K562 (cell line): ENCODE measurements around the gene CDKL5. TPM values are rescaled to one million over a fixed set of nuclear protein-coding genes. Genes with fewer than 3 reads are reported as not detected.

ENCODE experiments used
- ATAC-seq: fragments of 200-7000 bp; cut with Tn5 transposase; 3 replicates; pipeline ENCODE4 v1.9.1; 2020; ENCODE audit warnings: moderate library complexity
- BruUV-seq: library from RNA; stranded (reverse); fragments of 400-500 nt; replicated peaks from 2 replicates; lab custom pipeline; 2021; lab: Mats Ljungman, UMichigan
- CTCF ChIA-PET: fragments of 300-600 bp; formaldehyde crosslinking; extraction: SDS; loops from one replicate; lab custom pipeline; 2021; ENCODE audit warnings: low intra/inter-chr PET ratio; lab: Yijun Ruan, JAX
- POLR2A ChIA-PET: fragments of 300-600, 350-650 bp; sonication (Branson Sonifier 250); formaldehyde crosslinking; extraction: SDS; loops from one replicate; lab custom pipeline; 2021; ENCODE audit warnings: antibody characterized with exemption, inconsistent platforms; lab: Yijun Ruan, JAX
- DNase-seq, 4 experiments: peaks; one replicate each; pipeline versions ENCODE4 v3.0.0 to v3.0.0-alpha.2; 2011 to 2018; ENCODE audit warnings: low spot score in 3 of 4, mixed read lengths in 3 of 4; ENCODE audit errors: extremely low read depth in 1 of 4
- FAIRE-seq: peaks from 2 replicates; lab custom pipeline; 2011; peaks lifted over from hg19 to GRCh38; lab: Jason Lieb, UNC
- H2AFZ ChIP-seq: 2 replicates; pipeline ENCODE4 v1.6.0; 2011; ENCODE audit warnings: low read depth, low read length, control low read depth, inconsistent platforms
- H3K27ac ChIP-seq: fragments of 200-600 bp; 3 replicates; pipeline ENCODE4 v1.8.0; 2011; ENCODE audit warnings: low read depth, mild to moderate bottlenecking, control low read depth, inconsistent platforms, low read length, moderate library complexity, mixed read lengths; ENCODE audit errors: extremely low read depth
- H3K27me3 ChIP-seq, 2 experiments: fragments of 300-600 bp in 1 of 2; 2 replicates in 1 of 2; 3 replicates in 1 of 2; pipeline versions ENCODE4 v1.6.0 to v1.8.0; 2011; ENCODE audit warnings: inconsistent platforms in 2 of 2, low read length in 2 of 2, mild to moderate bottlenecking in 1 of 2, mixed read lengths in 1 of 2, moderate library complexity in 1 of 2; ENCODE audit not compliant: control insufficient read depth in 2 of 2, insufficient read depth in 2 of 2
- H3K36me3 ChIP-seq: fragments of 300-600 bp; 3 replicates; pipeline ENCODE4 v1.8.0; 2011; ENCODE audit warnings: mild to moderate bottlenecking, low read length, inconsistent platforms; ENCODE audit not compliant: control insufficient read depth, insufficient read depth
- H3K4me1 ChIP-seq, 2 experiments: fragments of 200-600 bp in 1 of 2; replicated peaks in 1 of 2; 2 replicates in 1 of 2; 3 replicates in 1 of 2; pipeline versions ENCODE4 v1.5.1 to v1.8.0; 2011; ENCODE audit warnings: inconsistent platforms in 2 of 2, low read length in 2 of 2, mild to moderate bottlenecking in 1 of 2, mixed read lengths in 1 of 2, moderate library complexity in 1 of 2; ENCODE audit not compliant: control insufficient read depth in 2 of 2, insufficient read depth in 2 of 2
- H3K4me2 ChIP-seq: 2 replicates; pipeline ENCODE4 v1.6.1; 2011; ENCODE audit warnings: low read length, control low read depth, inconsistent platforms, mixed read lengths; ENCODE audit not compliant: insufficient read depth
- H3K4me3 ChIP-seq: fragments of 200-600 bp; sonication (generic), shearing (Covaris generic); 2 replicates; pipeline ENCODE4 v1.5.1; 2016; ENCODE audit warnings: control low read depth, inconsistent platforms
- H3K79me2 ChIP-seq: fragments of 200-600 bp; 3 replicates; pipeline ENCODE4 v1.8.0; 2011; ENCODE audit warnings: low read length, inconsistent platforms; ENCODE audit not compliant: control insufficient read depth, insufficient read depth
- H3K9ac ChIP-seq, 2 experiments: 2 replicates each; pipeline versions ENCODE4 v1.6.0 to v1.6.1; 2011; ENCODE audit warnings: low read depth in 2 of 2, low read length in 2 of 2, control low read depth in 1 of 2, inconsistent platforms in 1 of 2, mild to moderate bottlenecking in 1 of 2, mixed read lengths in 1 of 2; ENCODE audit not compliant: insufficient read depth in 1 of 2
- H3K9me1 ChIP-seq: one replicate; pipeline ENCODE4 v1.6.0; 2011; ENCODE audit warnings: inconsistent platforms, mild to moderate bottlenecking, low read length, moderate library complexity; ENCODE audit not compliant: control insufficient read depth, insufficient read depth
- H3K9me3 ChIP-seq: replicated peaks from 2 replicates; pipeline ENCODE4 v1.5.1; 2011; ENCODE audit warnings: low read depth, low read length, inconsistent platforms; ENCODE audit not compliant: control insufficient read depth, insufficient read depth
- H4K20me1 ChIP-seq: replicated peaks from 2 replicates; pipeline ENCODE4 v1.6.1; 2011; ENCODE audit warnings: low read length, inconsistent platforms, mixed read lengths; ENCODE audit not compliant: control insufficient read depth, insufficient read depth
- E2F3 ChIP-seq: fragments of 250-450 bp; sonication (Bioruptor Pico); IDR thresholded peaks from 2 replicates; pipeline ENCODE4 v1.4.0; 2020; ENCODE audit warnings: mild to moderate bottlenecking
- HOXB6 ChIP-seq: fragments of 250-450 bp; sonication (Bioruptor Pico); IDR thresholded peaks from 2 replicates; pipeline ENCODE4 v1.5.1; 2022; ENCODE audit warnings: mild to moderate bottlenecking, borderline replicate concordance
- SIN3A ChIP-seq, 2 experiments: fragments of 150-350 bp in 1 of 2; IDR thresholded peaks; 2 replicates each; pipeline ENCODE4 v1.6.1; 2011 to 2016; ENCODE audit warnings: borderline replicate concordance in 2 of 2, low read depth in 2 of 2, low read length in 2 of 2, mild to moderate bottlenecking in 2 of 2, moderate library complexity in 2 of 2; ENCODE audit not compliant: control insufficient read depth in 1 of 2
- ZNF445 ChIP-seq: fragments of 250-450 bp; sonication (Bioruptor Pico); IDR thresholded peaks from 2 replicates; pipeline ENCODE4 v1.4.0; 2020; ENCODE audit warnings: low read depth, mild to moderate bottlenecking, moderate library complexity
- WGBS: fragments of 100-300 bp; shearing (Covaris generic); methylation state at CpG from one replicate; pipeline ENCODE4 v1.1.6; 2016; ENCODE audit warnings: low coverage, mixed read lengths; ENCODE audit not compliant: insufficient coverage; ENCODE audit errors: missing lambda C conversion rate; 5-methylcytosine and 5-hydroxymethylcytosine counted together
- in situ Hi-C: fragments of 300-500 bp; cut with MboI; formaldehyde crosslinking; loops from 4 replicates; pipeline ENCODE4 v1.15.0; 2018; ENCODE audit warnings: inconsistent platforms, mixed read lengths
- intact Hi-C: fragments of 100-400 bp; cut with micrococcal nuclease; formaldehyde crosslinking; loops from 2 replicates; pipeline ENCODE4 v1.14.2; 2022
- polyA plus RNA-seq, 8 experiments: library from polyadenylated mRNA; depleted of rRNA in 4 of 8; stranded (reverse) in 5 of 8; unstranded in 3 of 8; fragments of >200 nt; fragmentation: Nextera tagmentation in 2 of 8; fragmentation: Illumina TruSeq in 1 of 8; extraction: Ambion mirVana in 2 of 8; extraction: Trizol in 1 of 8; gene quantifications; 2 replicates each; pipeline versions ENCODE4 v1.2.1 to v1.2.3, GENCODE V29; 2011 to 2014; ENCODE audit warnings: inconsistent platforms in 1 of 8, missing spikeins in 1 of 8
- total RNA-seq, 7 experiments: library from RNA; depleted of rRNA in 6 of 7; stranded (reverse); fragments of >200 nt in 6 of 7; fragmentation: Illumina TruSeq in 2 of 7; extraction: Trizol in 2 of 7; gene quantifications; 2 replicates each; pipeline versions ENCODE4 v1.2.1 to v1.2.3, GENCODE V29; 2011 to 2021; ENCODE audit warnings: low replicate concordance in 1 of 7
- TF ChIP-seq, protein P1 (sequence below): fragments of 450-650 bp; formaldehyde crosslinking; IDR thresholded peaks from 2 replicates; pipeline ENCODE4 v1.4.0; 2020; ENCODE audit warnings: mild to moderate bottlenecking, moderate library complexity
- TF ChIP-seq, protein P2 (sequence below): sonication (generic); formaldehyde crosslinking; IDR thresholded peaks from 2 replicates; pipeline ENCODE4 v1.8.1; 2022; ENCODE audit warnings: missing genetic modification reagents
- TF ChIP-seq, protein P3 (sequence below), 2 experiments: fragments of 450-650 bp in 1 of 2; IDR thresholded peaks; 2 replicates each; pipeline ENCODE4 v1.6.1; 2011 to 2017; ENCODE audit warnings: low read depth in 2 of 2, antibody characterized with exemption in 1 of 2, borderline replicate concordance in 1 of 2, low read length in 1 of 2, mild to moderate bottlenecking in 1 of 2, mixed read lengths in 1 of 2; ENCODE audit not compliant: control insufficient read depth in 1 of 2
- TF ChIP-seq, protein P4 (sequence below), 2 experiments: fragments of 150-350 bp in 1 of 2; IDR thresholded peaks; 2 replicates each; pipeline ENCODE4 v1.6.1; 2012 to 2016; ENCODE audit warnings: low read depth in 2 of 2, low read length in 2 of 2, mild to moderate bottlenecking in 1 of 2, moderate library complexity in 1 of 2

CDKL5 gene
- total and polyA plus RNA-seq, 9 of the 15 experiments (the other 6 are each of a cell fraction or from before 2014, with no cell fraction given), result under 0.01 to 0.21 (median 0.04) TPM

DNA sequence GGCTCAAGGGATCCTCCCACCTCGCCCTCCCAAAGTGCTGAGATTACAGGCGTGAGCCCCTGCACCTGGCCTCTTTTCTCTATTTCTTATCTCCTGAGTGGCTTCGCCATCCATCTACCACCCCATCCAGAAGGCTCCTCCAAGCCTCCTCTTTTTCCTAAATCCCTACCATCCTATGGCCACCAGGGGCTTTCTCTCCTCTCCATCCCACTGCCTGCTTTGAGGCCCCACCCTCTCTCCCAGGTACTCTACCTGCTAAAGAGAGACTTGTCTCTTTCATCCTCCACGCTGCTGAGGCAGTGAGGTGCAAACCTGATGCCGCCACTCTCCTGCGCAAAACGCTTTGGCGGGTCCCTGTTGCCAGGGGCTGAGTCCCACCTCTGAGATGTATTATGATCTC, 239.5 kb downstream of the CDKL5 start:
- DNase-seq, result peak in 1 of 4 experiments; percentile 10
- no peak overlapping the region for H2AFZ ChIP-seq
- FAIRE-seq, result no peak
- ChIA-PET CTCF (no interaction called here), POLR2A (no interaction called here)
- intact Hi-C loops (no loop called here), in situ Hi-C loops (no loop called here)
- ATAC-seq, result no peak
- H3K9me3 ChIP-seq, result no peaks in the 10 kb centered on the region
- no TSS peak for BruUV-seq
- H3K9me1 ChIP-seq, result no peaks in the 10 kb centered on the region
- H3K36me3 ChIP-seq, result no peaks in the 10 kb centered on the region
- H4K20me1 ChIP-seq, result no peaks in the 10 kb centered on the region
- peaks cover 3 to 22% of the 10 kb centered on the region in 2 experiments; a peak in 3 of 5 replicates for H3K27me3 ChIP-seq
- no peak overlapping the region for H3K9ac ChIP-seq
- H3K27ac ChIP-seq, result no peak overlapping the region
- H3K79me2 ChIP-seq, result no peaks in the 10 kb centered on the region
- WGBS, result 7% methylated on average over 3 of the region's 8 CpGs
- H3K4me3 ChIP-seq, result no peak overlapping the region
- H3K4me2 ChIP-seq, result no peak overlapping the region
- H3K4me1 ChIP-seq, result no peaks in the 10 kb centered on the region; a peak in 1 of 5 replicates
- TF ChIP-seq HOXB6 (CRISPR knock-in tag) (no peak), E2F3 (CRISPR knock-in tag) (no peak), SIN3A (IDR thresholded peaks at IDR 0.05; ENCODE audit: borderline replicate concordance in 2 of 2, control insufficient read depth in 1 of 2, low read depth in 2 of 2, low read length in 2 of 2) (no peak), ZNF445 (CRISPR knock-in tag) (no peak)
- TF ChIP-seq, protein P1, sequence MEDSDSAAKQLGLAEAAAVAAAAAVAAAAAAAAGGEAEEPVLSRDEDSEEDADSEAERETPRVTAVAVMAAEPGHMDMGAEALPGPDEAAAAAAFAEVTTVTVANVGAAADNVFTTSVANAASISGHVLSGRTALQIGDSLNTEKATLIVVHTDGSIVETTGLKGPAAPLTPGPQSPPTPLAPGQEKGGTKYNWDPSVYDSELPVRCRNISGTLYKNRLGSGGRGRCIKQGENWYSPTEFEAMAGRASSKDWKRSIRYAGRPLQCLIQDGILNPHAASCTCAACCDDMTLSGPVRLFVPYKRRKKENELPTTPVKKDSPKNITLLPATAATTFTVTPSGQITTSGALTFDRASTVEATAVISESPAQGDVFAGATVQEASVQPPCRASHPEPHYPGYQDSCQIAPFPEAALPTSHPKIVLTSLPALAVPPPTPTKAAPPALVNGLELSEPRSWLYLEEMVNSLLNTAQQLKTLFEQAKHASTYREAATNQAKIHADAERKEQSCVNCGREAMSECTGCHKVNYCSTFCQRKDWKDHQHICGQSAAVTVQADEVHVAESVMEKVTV (CRISPR knock-in tag), result no peak
- TF ChIP-seq, protein P2, sequence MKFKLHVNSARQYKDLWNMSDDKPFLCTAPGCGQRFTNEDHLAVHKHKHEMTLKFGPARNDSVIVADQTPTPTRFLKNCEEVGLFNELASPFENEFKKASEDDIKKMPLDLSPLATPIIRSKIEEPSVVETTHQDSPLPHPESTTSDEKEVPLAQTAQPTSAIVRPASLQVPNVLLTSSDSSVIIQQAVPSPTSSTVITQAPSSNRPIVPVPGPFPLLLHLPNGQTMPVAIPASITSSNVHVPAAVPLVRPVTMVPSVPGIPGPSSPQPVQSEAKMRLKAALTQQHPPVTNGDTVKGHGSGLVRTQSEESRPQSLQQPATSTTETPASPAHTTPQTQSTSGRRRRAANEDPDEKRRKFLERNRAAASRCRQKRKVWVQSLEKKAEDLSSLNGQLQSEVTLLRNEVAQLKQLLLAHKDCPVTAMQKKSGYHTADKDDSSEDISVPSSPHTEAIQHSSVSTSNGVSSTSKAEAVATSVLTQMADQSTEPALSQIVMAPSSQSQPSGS, result no peak
- TF ChIP-seq, protein P3, sequence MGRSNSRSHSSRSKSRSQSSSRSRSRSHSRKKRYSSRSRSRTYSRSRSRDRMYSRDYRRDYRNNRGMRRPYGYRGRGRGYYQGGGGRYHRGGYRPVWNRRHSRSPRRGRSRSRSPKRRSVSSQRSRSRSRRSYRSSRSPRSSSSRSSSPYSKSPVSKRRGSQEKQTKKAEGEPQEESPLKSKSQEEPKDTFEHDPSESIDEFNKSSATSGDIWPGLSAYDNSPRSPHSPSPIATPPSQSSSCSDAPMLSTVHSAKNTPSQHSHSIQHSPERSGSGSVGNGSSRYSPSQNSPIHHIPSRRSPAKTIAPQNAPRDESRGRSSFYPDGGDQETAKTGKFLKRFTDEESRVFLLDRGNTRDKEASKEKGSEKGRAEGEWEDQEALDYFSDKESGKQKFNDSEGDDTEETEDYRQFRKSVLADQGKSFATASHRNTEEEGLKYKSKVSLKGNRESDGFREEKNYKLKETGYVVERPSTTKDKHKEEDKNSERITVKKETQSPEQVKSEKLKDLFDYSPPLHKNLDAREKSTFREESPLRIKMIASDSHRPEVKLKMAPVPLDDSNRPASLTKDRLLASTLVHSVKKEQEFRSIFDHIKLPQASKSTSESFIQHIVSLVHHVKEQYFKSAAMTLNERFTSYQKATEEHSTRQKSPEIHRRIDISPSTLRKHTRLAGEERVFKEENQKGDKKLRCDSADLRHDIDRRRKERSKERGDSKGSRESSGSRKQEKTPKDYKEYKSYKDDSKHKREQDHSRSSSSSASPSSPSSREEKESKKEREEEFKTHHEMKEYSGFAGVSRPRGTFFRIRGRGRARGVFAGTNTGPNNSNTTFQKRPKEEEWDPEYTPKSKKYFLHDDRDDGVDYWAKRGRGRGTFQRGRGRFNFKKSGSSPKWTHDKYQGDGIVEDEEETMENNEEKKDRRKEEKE (IDR thresholded peaks at IDR 0.05; ENCODE audit: borderline replicate concordance in 1 of 2, control insufficient read depth in 1 of 2, low read depth in 2 of 2, low read length in 1 of 2), result no peak
- TF ChIP-seq, protein P4, sequence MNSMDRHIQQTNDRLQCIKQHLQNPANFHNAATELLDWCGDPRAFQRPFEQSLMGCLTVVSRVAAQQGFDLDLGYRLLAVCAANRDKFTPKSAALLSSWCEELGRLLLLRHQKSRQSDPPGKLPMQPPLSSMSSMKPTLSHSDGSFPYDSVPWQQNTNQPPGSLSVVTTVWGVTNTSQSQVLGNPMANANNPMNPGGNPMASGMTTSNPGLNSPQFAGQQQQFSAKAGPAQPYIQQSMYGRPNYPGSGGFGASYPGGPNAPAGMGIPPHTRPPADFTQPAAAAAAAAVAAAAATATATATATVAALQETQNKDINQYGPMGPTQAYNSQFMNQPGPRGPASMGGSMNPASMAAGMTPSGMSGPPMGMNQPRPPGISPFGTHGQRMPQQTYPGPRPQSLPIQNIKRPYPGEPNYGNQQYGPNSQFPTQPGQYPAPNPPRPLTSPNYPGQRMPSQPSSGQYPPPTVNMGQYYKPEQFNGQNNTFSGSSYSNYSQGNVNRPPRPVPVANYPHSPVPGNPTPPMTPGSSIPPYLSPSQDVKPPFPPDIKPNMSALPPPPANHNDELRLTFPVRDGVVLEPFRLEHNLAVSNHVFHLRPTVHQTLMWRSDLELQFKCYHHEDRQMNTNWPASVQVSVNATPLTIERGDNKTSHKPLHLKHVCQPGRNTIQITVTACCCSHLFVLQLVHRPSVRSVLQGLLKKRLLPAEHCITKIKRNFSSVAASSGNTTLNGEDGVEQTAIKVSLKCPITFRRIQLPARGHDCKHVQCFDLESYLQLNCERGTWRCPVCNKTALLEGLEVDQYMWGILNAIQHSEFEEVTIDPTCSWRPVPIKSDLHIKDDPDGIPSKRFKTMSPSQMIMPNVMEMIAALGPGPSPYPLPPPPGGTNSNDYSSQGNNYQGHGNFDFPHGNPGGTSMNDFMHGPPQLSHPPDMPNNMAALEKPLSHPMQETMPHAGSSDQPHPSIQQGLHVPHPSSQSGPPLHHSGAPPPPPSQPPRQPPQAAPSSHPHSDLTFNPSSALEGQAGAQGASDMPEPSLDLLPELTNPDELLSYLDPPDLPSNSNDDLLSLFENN (IDR thresholded peaks at IDR 0.05; ENCODE audit: low read depth in 2 of 2, low read length in 2 of 2), result no peak
